Activated CD8-positive, alpha-beta T cell treated with anti-CD3 and anti-CD28 coated beads, Interleukin-2, amount 10 ng/mL, durations not matched to agents 7 days and 5 days (primary cell): ENCODE results near the gene PPP3CA. TPM values are rescaled to one million over a fixed set of nuclear protein-coding genes. Genes with fewer than 3 reads are reported as not detected.
A peak's percentile ranks its signal among the peaks of the same experiment; 100 is the strongest.

Source experiments
- ATAC-seq: fragments of 150-1000 bp; cut with Tn5 transposase; one replicate; pipeline ENCODE4 v1.10.0; 2021; ENCODE audit warnings: moderate library complexity
- CTCF ChIA-PET: fragments of 350-600 bp; sonication (Branson Sonifier 250); formaldehyde crosslinking; loops from one replicate; lab custom pipeline; 2021; ENCODE audit warnings: antibody characterized with exemption; lab: Charles Lee
- POLR2A ChIA-PET: fragments of 350-600 bp; sonication (Branson Sonifier 250); formaldehyde crosslinking; loops from one replicate; lab custom pipeline; 2021; ENCODE audit warnings: antibody characterized with exemption; lab: Charles Lee
- DNase-seq: peaks from one replicate; pipeline ENCODE4 v3.0.0-alpha.2; 2020
- H3K27ac Mint-ChIP-seq: one replicate; pipeline ENCODE4 v1.8.0; 2021; ENCODE audit warnings: mild to moderate bottlenecking, mixed read lengths
- H3K27me3 Mint-ChIP-seq: one replicate; pipeline ENCODE4 v1.8.0; 2021; ENCODE audit warnings: low read depth, mixed read lengths
- H3K36me3 Mint-ChIP-seq: one replicate; pipeline ENCODE4 v1.8.0; 2021; ENCODE audit warnings: low read depth, mixed read lengths
- H3K4me1 Mint-ChIP-seq: one replicate; pipeline ENCODE4 v1.8.0; 2021; ENCODE audit warnings: low read depth, mixed read lengths
- H3K4me3 Mint-ChIP-seq: one replicate; pipeline ENCODE4 v1.8.0; 2021; ENCODE audit warnings: mild to moderate bottlenecking, mixed read lengths
- H3K9me3 Mint-ChIP-seq: one replicate; pipeline ENCODE4 v1.8.0; 2022; ENCODE audit warnings: mixed read lengths; ENCODE audit not compliant: insufficient read depth
- total RNA-seq, 2 experiments: library from RNA; stranded (reverse); gene quantifications; one replicate each; pipeline ENCODE4 v1.2.3, GENCODE V29; 2021

Gene PPP3CA
- total RNA-seq, 2 experiments from 2014 or later = 28.6 to 29.0 TPM

DNA sequence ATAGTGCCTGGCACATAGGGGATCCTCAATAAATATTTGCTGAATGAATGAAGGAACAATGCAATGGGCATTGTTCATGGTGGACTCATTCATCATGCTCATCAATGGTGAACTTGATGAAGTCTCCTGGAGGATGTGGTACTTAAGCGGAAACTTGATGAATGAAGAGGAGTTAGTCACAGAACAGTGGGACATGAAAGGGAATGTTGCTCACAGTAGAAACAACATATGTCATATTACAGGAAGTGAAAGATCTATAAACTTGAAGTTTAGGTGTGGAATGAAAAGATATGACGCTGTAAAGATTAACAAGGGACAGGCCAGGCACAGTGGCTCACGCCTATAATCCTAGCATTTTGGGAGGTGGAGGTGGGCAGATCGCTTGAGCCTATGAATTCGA, 224.1 kb downstream of the PPP3CA start:
- ATAC-seq = no peak
- no peak overlapping the region for H3K27ac Mint-ChIP-seq
- CTCF ChIA-PET = interaction anchor here (0.6 kb wide), 1 partner anchor 174 kb away, joined by 3 read pairs; no protein-coding TSS in a partner anchor

DNA sequence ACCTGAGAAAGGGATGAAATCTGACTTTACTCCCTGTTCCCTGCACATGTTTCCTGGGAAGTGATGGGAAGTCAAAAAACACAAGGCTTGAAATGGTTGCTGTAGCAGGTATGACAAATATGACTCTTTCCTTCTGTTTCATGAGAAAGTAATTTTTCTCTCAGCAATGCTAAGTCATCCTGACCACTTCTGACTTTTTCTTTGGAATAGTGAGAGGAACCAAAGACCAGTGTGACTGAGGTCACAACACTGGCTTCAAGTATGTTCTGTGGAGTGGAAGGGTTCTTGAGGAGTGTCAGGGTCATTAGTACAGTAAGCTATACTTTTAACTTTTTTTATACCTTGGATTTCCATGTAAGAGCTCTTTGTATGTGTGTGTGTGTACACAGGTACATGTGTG, 225.3 kb downstream of the PPP3CA start:
- POLR2A ChIA-PET = no interaction called here
- Mint-ChIP-seq H3K4me3 (no peak overlapping the region), H3K27ac (no peak overlapping the region), H3K4me1 (no peaks in the 10 kb centered on the region), H3K36me3 (no peaks in the 10 kb centered on the region), H3K9me3 (no peaks in the 10 kb centered on the region), H3K27me3 (no peaks in the 10 kb centered on the region)
- CTCF ChIA-PET = no interaction called here
- DNase-seq (no peak), ATAC-seq (no peak)

More for the DNA sequence above, 224.1 kb downstream of the PPP3CA start:
- POLR2A ChIA-PET = no interaction called here
- H3K9me3 Mint-ChIP-seq = no peaks in the 10 kb centered on the region
- H3K36me3 Mint-ChIP-seq = no peaks in the 10 kb centered on the region
- no peak overlapping the region for H3K4me3 Mint-ChIP-seq
- H3K4me1 Mint-ChIP-seq = peaks cover 6% of the 10 kb centered on the region
- no peaks in the 10 kb centered on the region for H3K27me3 Mint-ChIP-seq
- no peak for DNase-seq

DNA sequence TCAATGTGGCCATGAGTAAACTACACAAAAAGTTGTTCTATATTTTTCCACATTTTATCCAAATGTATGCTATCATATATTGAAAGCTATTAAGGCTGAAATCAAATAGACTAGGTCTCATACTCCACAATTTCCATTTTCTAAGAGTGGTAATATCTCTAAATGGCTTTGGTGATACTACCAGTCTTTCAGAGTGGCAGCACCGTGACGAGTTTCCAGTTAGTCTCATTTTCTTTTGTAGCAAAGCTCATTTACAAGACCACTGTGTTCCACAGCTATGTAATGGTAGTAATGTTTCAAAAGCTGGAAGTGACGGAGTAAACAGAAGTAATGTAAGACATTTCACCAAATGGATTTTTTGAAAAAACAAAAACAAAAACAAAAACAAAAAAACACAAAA, 228.2 kb downstream of the PPP3CA start:
- H3K9me3 Mint-ChIP-seq = no peaks in the 10 kb centered on the region
- no peaks in the 10 kb centered on the region for H3K27me3 Mint-ChIP-seq
- ChIA-PET CTCF (no interaction called here), POLR2A (no interaction called here)
- ATAC-seq = no peak
- no peak overlapping the region for H3K27ac Mint-ChIP-seq
- no peak overlapping the region for H3K4me3 Mint-ChIP-seq
- no peaks in the 10 kb centered on the region for H3K36me3 Mint-ChIP-seq
- DNase-seq = no peak
- peaks cover 1% of the 10 kb centered on the region for H3K4me1 Mint-ChIP-seq

DNA sequence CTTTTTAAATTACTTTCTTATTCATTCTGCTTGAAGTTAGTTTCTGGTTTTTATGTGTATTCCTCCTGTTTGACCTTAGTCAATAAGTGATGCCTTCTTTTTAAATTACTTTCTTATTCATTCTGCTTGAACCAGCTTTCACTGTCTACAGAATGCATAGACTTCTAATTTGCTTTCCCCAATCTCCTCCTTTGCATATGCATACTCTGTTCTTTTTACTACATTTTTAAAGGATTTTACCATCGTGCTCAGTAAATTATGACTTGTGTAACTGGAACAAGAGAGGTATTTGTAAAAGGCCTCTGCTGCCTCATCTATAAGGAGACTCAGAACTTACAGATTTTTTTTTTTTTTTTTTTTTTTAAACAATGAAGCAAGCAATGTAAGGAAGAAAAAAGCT, 228.7 kb downstream of the PPP3CA start:
- no peak for DNase-seq
- CTCF ChIA-PET = no interaction called here
- H3K36me3 Mint-ChIP-seq = no peaks in the 10 kb centered on the region
- no peaks in the 10 kb centered on the region for H3K9me3 Mint-ChIP-seq
- peaks cover 1% of the 10 kb centered on the region for H3K4me1 Mint-ChIP-seq
- no peak overlapping the region for H3K27ac Mint-ChIP-seq
- POLR2A ChIA-PET = no interaction called here
- no peak for ATAC-seq
- no peaks in the 10 kb centered on the region for H3K27me3 Mint-ChIP-seq
- H3K4me3 Mint-ChIP-seq = no peak overlapping the region

- DNase-seq (no peak), ATAC-seq (no peak)
- ChIA-PET POLR2A (no interaction called here), CTCF (no interaction called here)
- H3K9me3 Mint-ChIP-seq = no peaks in the 10 kb centered on the region
- H3K4me1 Mint-ChIP-seq = peaks cover 1% of the 10 kb centered on the region
- H3K4me3 Mint-ChIP-seq = no peak overlapping the region
- H3K27me3 Mint-ChIP-seq = no peaks in the 10 kb centered on the region
- no peaks in the 10 kb centered on the region for H3K36me3 Mint-ChIP-seq
- H3K27ac Mint-ChIP-seq = no peak overlapping the region
Observed at GRCh38 chr4:101115887-101116286, 231.4 kb downstream of the PPP3CA start.

DNA sequence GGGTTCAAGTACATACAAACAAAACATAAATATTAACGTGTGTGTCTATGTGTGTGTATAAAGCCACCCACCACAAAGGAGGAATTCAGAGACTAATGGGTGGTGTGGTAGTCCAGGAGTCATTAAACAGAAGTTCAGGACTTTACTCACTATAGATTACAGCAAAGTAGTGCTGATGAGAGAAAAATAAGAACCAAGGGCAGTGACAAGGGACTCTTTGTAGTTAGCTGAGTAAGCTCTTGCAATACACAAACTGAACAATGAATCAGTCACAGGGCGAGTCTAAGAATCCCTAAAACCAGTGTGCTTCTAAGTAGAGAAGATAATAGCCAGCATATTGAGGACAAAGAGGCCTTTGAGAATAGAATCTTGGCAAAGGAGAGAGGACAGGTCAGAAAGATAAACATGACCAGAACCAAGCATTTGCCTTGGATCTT, 232.4 kb downstream of the PPP3CA start:
- Mint-ChIP-seq H3K4me3 (no peak overlapping the region), H3K27me3 (no peaks in the 10 kb centered on the region), H3K36me3 (no peaks in the 10 kb centered on the region), H3K9me3 (no peaks in the 10 kb centered on the region), H3K4me1 (peaks cover 1% of the 10 kb centered on the region), H3K27ac (no peak overlapping the region)
- DNase-seq = no peak
- POLR2A ChIA-PET = no interaction called here
- CTCF ChIA-PET = no interaction called here
- ATAC-seq = no peak

- Mint-ChIP-seq H3K9me3 (no peaks in the 10 kb centered on the region), H3K36me3 (peaks cover 8% of the 10 kb centered on the region), H3K4me3 (no peak overlapping the region), H3K27me3 (no peaks in the 10 kb centered on the region), H3K27ac (no peak overlapping the region), H3K4me1 (peaks cover 14% of the 10 kb centered on the region)
- ChIA-PET CTCF (interaction anchor here (0.7 kb wide), 1 partner anchor 1195 kb away, joined by 3 read pairs; no protein-coding TSS in a partner anchor), POLR2A (interaction anchor here (0.6 kb wide), 1 partner anchor 75 kb away, joined by 3 read pairs; no protein-coding TSS in a partner anchor)
- DNase-seq = no peak
- no peak for ATAC-seq
Observed at GRCh38 chr4:101104312-101105052, 242.8 kb downstream of the PPP3CA start.

- DNase-seq = no peak
- Mint-ChIP-seq H3K27ac (peak overlapping the region; percentile 26), H3K36me3 (peaks cover 8% of the 10 kb centered on the region), H3K4me3 (no peak overlapping the region), H3K27me3 (no peaks in the 10 kb centered on the region), H3K9me3 (no peaks in the 10 kb centered on the region), H3K4me1 (peaks cover 14% of the 10 kb centered on the region)
- ChIA-PET POLR2A (no interaction called here), CTCF (interaction anchor here (0.7 to 1.0 kb wide), 2 partner anchors 106 to 1196 kb away, joined by 3 read pairs; no protein-coding TSS in a partner anchor)
- peak; percentile 49 for ATAC-seq
Observed at GRCh38 chr4:101103381-101104142, 243.8 kb downstream of the PPP3CA start.

DNA sequence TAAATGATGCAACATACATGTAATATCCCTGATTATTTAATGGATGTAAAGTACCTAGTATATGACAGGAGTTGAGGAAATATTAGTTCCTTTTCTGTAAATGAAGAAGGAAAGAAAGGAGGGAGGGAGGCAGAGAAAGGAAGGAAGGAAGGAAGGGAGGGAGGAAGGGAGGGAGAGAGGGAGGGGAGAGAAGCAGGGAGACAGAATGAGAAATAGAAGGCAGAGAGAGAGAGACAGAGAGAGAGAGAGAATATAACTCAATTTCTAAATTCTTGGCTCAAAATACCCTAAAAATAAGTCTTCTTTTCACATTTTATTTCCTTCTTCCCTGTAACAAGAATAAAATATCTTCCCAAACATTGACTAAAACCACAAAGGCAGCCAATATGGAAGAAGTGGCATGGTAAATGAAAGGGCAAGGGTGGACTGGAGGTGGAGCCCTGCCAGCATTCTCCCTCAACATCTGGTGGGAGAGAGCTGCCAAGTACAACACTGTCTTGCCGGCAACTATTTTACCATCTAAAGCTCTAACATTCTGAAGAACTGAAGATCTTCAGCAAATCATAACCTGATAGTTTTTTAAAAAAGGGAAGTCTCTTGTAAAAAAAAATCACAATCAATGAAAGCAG, 245.1 kb downstream of the PPP3CA start:
- Mint-ChIP-seq H3K4me1 (peaks cover 14% of the 10 kb centered on the region), H3K4me3 (no peak overlapping the region), H3K9me3 (no peaks in the 10 kb centered on the region), H3K27me3 (no peaks in the 10 kb centered on the region), H3K27ac (no peak overlapping the region), H3K36me3 (peaks cover 12% of the 10 kb centered on the region)
- POLR2A ChIA-PET = no interaction called here
- DNase-seq (no peak), ATAC-seq (no peak)
- CTCF ChIA-PET = no interaction called here

GRCh38 chr4:101101072-101101471, 246.3 kb downstream of the PPP3CA start:
- ChIA-PET CTCF (interaction anchor here (0.6 kb wide), 1 partner anchor 34 kb away, joined by 3 read pairs; no protein-coding TSS in a partner anchor), POLR2A (no interaction called here)
- peaks cover 6% of the 10 kb centered on the region for H3K36me3 Mint-ChIP-seq
- H3K9me3 Mint-ChIP-seq = no peaks in the 10 kb centered on the region
- DNase-seq (no peak), ATAC-seq (no peak)
- H3K27me3 Mint-ChIP-seq = no peaks in the 10 kb centered on the region
- no peak overlapping the region for H3K4me3 Mint-ChIP-seq
- H3K27ac Mint-ChIP-seq = no peak overlapping the region
- H3K4me1 Mint-ChIP-seq = peaks cover 14% of the 10 kb centered on the region

GRCh38 chr4:101098666-101099400, 248.5 kb downstream of the PPP3CA start:
- peaks cover 4% of the 10 kb centered on the region for H3K36me3 Mint-ChIP-seq
- DNase-seq = no peak
- ChIA-PET POLR2A (no interaction called here), CTCF (no interaction called here)
- ATAC-seq = no peak
- no peaks in the 10 kb centered on the region for H3K9me3 Mint-ChIP-seq
- no peaks in the 10 kb centered on the region for H3K27me3 Mint-ChIP-seq
- H3K4me1 Mint-ChIP-seq = peaks cover 8% of the 10 kb centered on the region
- no peak overlapping the region for H3K27ac Mint-ChIP-seq
- H3K4me3 Mint-ChIP-seq = no peak overlapping the region
